GM06990 (cell line): Measurements from ENCODE around the gene TMEM161B.

Source experiments
- DNase-seq: peaks from one replicate; pipeline ENCODE4 v3.0.0-alpha.2; 2011; ENCODE audit not compliant: insufficient read length; ENCODE audit errors: extremely low read depth
- H3K27me3 ChIP-seq: replicated peaks from 2 replicates; pipeline ENCODE4 v1.6.0; 2011; ENCODE audit warnings: low read length; ENCODE audit not compliant: control insufficient read depth, insufficient read depth
- H3K36me3 ChIP-seq: 2 replicates; pipeline ENCODE4 v1.5.1; 2011; ENCODE audit warnings: low read length; ENCODE audit not compliant: control insufficient read depth, insufficient read depth
- H3K4me3 ChIP-seq: replicated peaks from 2 replicates; pipeline ENCODE4 v1.5.1; 2011; ENCODE audit warnings: low read depth, mild to moderate bottlenecking, control low read depth, low read length
- CTCF ChIP-seq: IDR thresholded peaks from 2 replicates; pipeline ENCODE4 v1.5.1; 2011; ENCODE audit warnings: low read length, control low read depth, mild to moderate bottlenecking, inconsistent platforms; ENCODE audit not compliant: insufficient read depth, poor library complexity, severe bottlenecking

TMEM161B gene

DNA sequence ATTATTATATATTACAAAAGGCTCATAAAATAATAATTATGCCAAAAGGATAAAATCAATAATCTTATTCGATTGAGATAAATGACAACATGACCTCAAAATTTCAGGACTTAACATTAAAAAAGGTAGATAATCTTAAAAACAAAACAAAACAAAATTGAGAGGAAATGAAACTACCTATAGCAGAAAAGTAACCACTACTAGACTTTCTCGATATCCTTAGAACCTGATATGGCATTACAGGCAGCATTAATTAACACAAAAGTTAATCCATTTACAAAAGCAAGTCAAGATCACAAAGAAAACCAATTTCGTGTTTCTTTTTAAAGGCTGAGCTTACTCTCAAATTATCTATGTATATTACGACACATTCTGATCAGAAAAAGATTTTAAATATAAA, 29.9 kb downstream of the TMEM161B start:
- no peak for TF ChIP-seq CTCF
- peaks cover 2% of the 10 kb centered on the region for H3K36me3 ChIP-seq
- H3K27me3 ChIP-seq, result no peaks in the 10 kb centered on the region
- H3K4me3 ChIP-seq, result no peak overlapping the region
- DNase-seq, result no peak

DNA sequence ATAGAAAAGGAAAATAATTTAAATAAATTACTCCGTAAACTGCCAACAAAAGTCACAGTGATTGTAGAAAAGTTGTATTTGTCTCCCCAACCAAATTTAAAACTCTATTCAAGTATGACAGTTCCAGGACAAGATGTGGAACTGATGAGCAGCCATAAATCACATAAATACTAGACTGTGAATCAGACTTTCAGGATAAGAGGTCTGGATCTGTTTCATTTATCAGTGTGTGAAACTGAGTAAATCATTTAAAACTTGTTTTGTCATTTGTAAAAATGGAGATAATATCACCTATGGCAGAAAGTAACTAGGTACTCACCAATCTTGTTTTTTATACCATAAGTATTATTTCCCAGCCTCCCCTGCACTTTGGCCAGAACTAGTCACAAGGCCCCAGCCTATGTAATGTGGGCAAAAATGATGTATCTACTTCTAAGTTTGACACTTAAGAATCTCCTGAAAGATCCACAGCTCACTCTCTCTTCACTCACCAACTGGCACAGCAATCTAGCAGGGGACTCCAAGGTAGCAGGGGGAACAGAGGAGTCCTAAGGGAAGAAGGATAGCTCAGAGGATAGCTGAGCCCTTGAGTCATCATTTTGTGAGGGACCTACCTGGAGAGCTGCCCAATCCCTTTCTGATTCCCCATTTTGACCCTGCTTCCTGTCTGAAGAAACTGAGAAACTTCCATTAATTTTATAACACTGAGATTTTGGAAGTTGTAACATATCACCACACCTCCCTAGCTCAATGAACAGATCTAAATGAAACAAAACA, 31.6 kb downstream of the TMEM161B start:
- TF ChIP-seq CTCF, result no peak
- DNase-seq, result no peak
- Histone ChIP-seq H3K4me3 (no peak overlapping the region), H3K27me3 (no peaks in the 10 kb centered on the region), H3K36me3 (peaks cover 2% of the 10 kb centered on the region)

- no peak for DNase-seq
- no peak for TF ChIP-seq CTCF
- Histone ChIP-seq H3K4me3 (no peak overlapping the region), H3K36me3 (peaks cover 2% of the 10 kb centered on the region), H3K27me3 (no peaks in the 10 kb centered on the region)
Measured at GRCh38 chr5:88235828-88236227, 32.8 kb downstream of the TMEM161B start.

DNA sequence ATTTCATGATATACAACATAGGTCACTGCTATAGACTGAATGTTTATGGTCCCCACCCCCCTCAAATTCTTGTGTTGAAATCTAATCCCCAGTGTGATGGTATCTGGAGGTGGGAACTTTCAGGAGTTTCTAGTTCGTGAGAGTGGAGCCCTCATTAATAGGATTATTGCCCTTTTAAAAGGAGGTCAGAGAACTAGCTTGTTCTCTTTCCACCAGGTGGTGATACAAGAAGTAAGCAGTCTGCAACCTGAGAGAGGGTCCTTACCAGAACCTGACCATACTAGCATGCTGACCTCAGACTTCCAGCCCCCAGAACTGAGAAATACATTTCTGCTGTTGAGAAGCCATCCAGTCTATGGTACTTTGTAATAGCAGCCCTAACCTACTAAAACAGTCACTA, 33.3 kb downstream of the TMEM161B start:
- no peaks in the 10 kb centered on the region for H3K27me3 ChIP-seq
- no peak for DNase-seq
- TF ChIP-seq CTCF, result no peak
- H3K36me3 ChIP-seq, result peaks cover 2% of the 10 kb centered on the region
- H3K4me3 ChIP-seq, result no peak overlapping the region

DNA sequence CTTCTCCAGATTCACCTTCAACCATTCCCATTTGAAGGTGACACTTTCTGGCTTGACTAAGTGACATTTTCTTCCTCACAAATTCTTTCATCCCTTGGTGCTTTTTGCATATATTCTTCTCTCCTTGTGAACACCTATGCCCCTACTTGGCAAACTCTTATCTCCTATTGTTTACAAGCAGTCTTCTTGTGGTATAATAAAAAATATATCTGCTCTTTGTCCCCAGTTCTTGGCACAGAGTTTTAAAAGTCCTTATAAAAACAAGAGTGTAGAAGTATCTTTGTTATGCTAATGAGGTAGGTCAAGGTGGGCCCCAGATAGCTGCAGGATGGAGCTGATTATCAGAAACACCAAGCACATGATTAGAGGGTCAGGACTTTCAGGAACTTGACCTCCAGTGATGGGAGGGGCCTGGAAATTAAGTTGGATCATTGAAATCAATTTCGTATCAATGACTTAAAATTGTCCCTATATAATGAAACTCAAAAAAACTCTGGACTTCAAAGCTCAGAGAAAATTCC, 38.0 kb downstream of the TMEM161B start:
- Histone ChIP-seq H3K27me3 (no peaks in the 10 kb centered on the region), H3K36me3 (no peaks in the 10 kb centered on the region; the same call in 1 of the 2 replicates), H3K4me3 (no peak overlapping the region)
- no peak for TF ChIP-seq CTCF
- no peak for DNase-seq
